GM12878 (cell line): ENCODE results near the gene ZWILCH. TPM values are rescaled to one million over a fixed set of nuclear protein-coding genes. Genes with fewer than 3 reads are reported as not detected.

ENCODE experiments used
- ATAC-seq: fragments of 200-7000 bp; cut with Tn5 transposase; 3 replicates; pipeline ENCODE4 v1.9.1; 2020; ENCODE audit warnings: mild to moderate bottlenecking, moderate library complexity
- BruUV-seq: library from RNA; stranded (reverse); fragments of 400-500 nt; replicated peaks from 2 replicates; lab custom pipeline; 2021; lab: Mats Ljungman, UMichigan
- CTCF ChIA-PET: fragments of 300-600 bp; sonication (Branson Sonifier 250); formaldehyde crosslinking; extraction: SDS; loops from one replicate; lab custom pipeline; 2021; ENCODE audit warnings: inconsistent platforms; lab: Yijun Ruan, JAX
- POLR2A ChIA-PET: fragments of 350-600 bp; formaldehyde crosslinking; extraction: SDS; loops from one replicate; lab custom pipeline; 2021; ENCODE audit warnings: inconsistent platforms; lab: Charles Lee
- RAD21 ChIA-PET: fragments of 300-600 bp; sonication (Branson Sonifier 250); formaldehyde crosslinking; loops from one replicate; lab custom pipeline; 2023; ENCODE audit warnings: antibody characterized with exemption; ENCODE audit not compliant: unreplicated experiment; lab: Charles Lee
- SMC1A ChIA-PET: fragments of 300-600 bp; sonication (Branson Sonifier 250); formaldehyde crosslinking; loops from one replicate; lab custom pipeline; 2023; ENCODE audit not compliant: unreplicated experiment, uncharacterized antibody; lab: Charles Lee
- DNase-seq: peaks from one replicate; pipeline ENCODE4 v3.0.0-alpha.2; 2011; ENCODE audit warnings: low read depth, low spot score
- FAIRE-seq: peaks from 3 replicates; lab custom pipeline; 2011; peaks lifted over from hg19 to GRCh38; lab: Jason Lieb, UNC
- H2AFZ ChIP-seq: 2 replicates; pipeline ENCODE4 v1.6.0; 2011; ENCODE audit warnings: low read depth, low read length, control low read depth; ENCODE audit not compliant: control insufficient read depth
- H3K27ac ChIP-seq: 2 replicates; pipeline ENCODE4 v1.5.1; 2011; ENCODE audit warnings: control low read depth; ENCODE audit not compliant: control insufficient read depth, insufficient read depth
- H3K27me3 ChIP-seq, 2 experiments: replicated peaks in 1 of 2; 2 replicates each; pipeline versions ENCODE4 v1.6.0 to v1.6.1; 2011; ENCODE audit warnings: low read length in 1 of 2; ENCODE audit not compliant: control insufficient read depth in 2 of 2, insufficient read depth in 2 of 2
- H3K36me3 ChIP-seq, 2 experiments: 2 replicates each; pipeline ENCODE4 v1.5.1; 2011; ENCODE audit warnings: low read length in 1 of 2; ENCODE audit not compliant: control insufficient read depth in 2 of 2, insufficient read depth in 2 of 2
- H3K4me1 ChIP-seq: 2 replicates; pipeline ENCODE4 v1.6.1; 2011; ENCODE audit warnings: mild to moderate bottlenecking, low read length, moderate library complexity, mixed read lengths; ENCODE audit not compliant: control insufficient read depth, insufficient read depth
- H3K4me2 ChIP-seq: 2 replicates; pipeline ENCODE4 v1.6.0; 2011; ENCODE audit warnings: control low read depth; ENCODE audit not compliant: control insufficient read depth, insufficient read depth
- H3K4me3 ChIP-seq: fragments of 200-600 bp; sonication (generic); 2 replicates; pipeline ENCODE4 v1.5.1; 2016
- H3K79me2 ChIP-seq: 2 replicates; pipeline ENCODE4 v1.6.0; 2011; ENCODE audit warnings: low read length; ENCODE audit not compliant: control insufficient read depth, insufficient read depth
- H3K9ac ChIP-seq: 2 replicates; pipeline ENCODE4 v1.8.0; 2011; ENCODE audit warnings: low read length, control low read depth, mixed read lengths; ENCODE audit not compliant: control insufficient read depth, insufficient read depth
- H3K9me3 ChIP-seq: replicated peaks from 3 replicates; pipeline ENCODE4 v1.5.1; 2011; ENCODE audit warnings: mild to moderate bottlenecking, low read length; ENCODE audit not compliant: control insufficient read depth, insufficient read depth
- H4K20me1 ChIP-seq: 2 replicates; pipeline ENCODE4 v1.6.0; 2011; ENCODE audit not compliant: control insufficient read depth, insufficient read depth
- ASH2L ChIP-seq: fragments of 300-600, 200-600 bp; sonication (generic); IDR thresholded peaks from 2 replicates; pipeline ENCODE4 v1.6.1; 2017; ENCODE audit warnings: low read depth, mild to moderate bottlenecking, borderline replicate concordance
- BMI1 ChIP-seq: fragments of 450-650 bp; IDR thresholded peaks from 2 replicates; pipeline ENCODE4 v1.6.1; 2016; ENCODE audit warnings: mild to moderate bottlenecking, moderate library complexity, borderline replicate concordance
- EP300 ChIP-seq, 2 experiments: fragments of 150-350 bp in 1 of 2; IDR thresholded peaks; 2 replicates each; pipeline ENCODE4 v1.6.1; 2011 to 2012; ENCODE audit warnings: low read depth in 2 of 2, low read length in 2 of 2, borderline replicate concordance in 1 of 2, improper control_type of control experiment in 1 of 2, inconsistent platforms in 1 of 2; ENCODE audit not compliant: control insufficient read depth in 1 of 2
- EZH2 ChIP-seq: IDR thresholded peaks from 2 replicates; pipeline ENCODE4 v1.6.1; 2012; ENCODE audit warnings: low read depth, mild to moderate bottlenecking, control low read depth, inconsistent platforms, low read length, borderline replicate concordance; ENCODE audit not compliant: control insufficient read depth
- GATAD2B ChIP-seq: fragments of 450-650 bp; conservative IDR thresholded peaks from 2 replicates; pipeline ENCODE4 v1.6.1; 2017; ENCODE audit warnings: low read depth, mild to moderate bottlenecking, moderate library complexity
- IKZF2 ChIP-seq, 2 experiments: fragments of 450-650 bp; IDR thresholded peaks; 2 replicates each; pipeline ENCODE4 v1.6.1; 2017; ENCODE audit warnings: mild to moderate bottlenecking in 2 of 2, moderate library complexity in 2 of 2
- JUNB ChIP-seq: IDR thresholded peaks from 2 replicates; pipeline ENCODE4 v1.6.1; 2016; ENCODE audit warnings: antibody characterized with exemption, mild to moderate bottlenecking
- JUND ChIP-seq: IDR thresholded peaks from 2 replicates; pipeline ENCODE4 v1.6.1; 2012; ENCODE audit warnings: low read depth, mild to moderate bottlenecking, low read length, improper control_type of control experiment, moderate library complexity
- MTA2 ChIP-seq: fragments of 450-650 bp; IDR thresholded peaks from 2 replicates; pipeline ENCODE4 v1.6.1; 2016; ENCODE audit warnings: low read depth, mild to moderate bottlenecking, moderate library complexity
- NRF1 ChIP-seq: conservative IDR thresholded peaks from 2 replicates; pipeline ENCODE4 v1.6.1; 2011; ENCODE audit warnings: mild to moderate bottlenecking, low read depth, low read length, improper control_type of control experiment
- POLR2AphosphoS2 ChIP-seq: IDR thresholded peaks from 2 replicates; pipeline ENCODE4 v1.6.1; 2011; ENCODE audit warnings: low read depth, mild to moderate bottlenecking, low read length, improper control_type of control experiment, moderate library complexity
- POU2F2 ChIP-seq: IDR thresholded peaks from 3 replicates; pipeline ENCODE4 v1.6.1; 2011; ENCODE audit warnings: low read depth, mild to moderate bottlenecking, low read length, borderline replicate concordance
- RAD21 ChIP-seq: IDR thresholded peaks from 2 replicates; pipeline ENCODE4 v1.6.1; 2011; ENCODE audit warnings: mild to moderate bottlenecking, low read depth, low read length, moderate library complexity; ENCODE audit not compliant: insufficient read depth
- RFX5 ChIP-seq: IDR thresholded peaks from 2 replicates; pipeline ENCODE4 v1.6.1; 2011; ENCODE audit warnings: low read depth, low read length, improper control_type of control experiment
- RUNX3 ChIP-seq: IDR thresholded peaks from 2 replicates; pipeline ENCODE4 v1.6.1; 2012; ENCODE audit warnings: low read length, inconsistent platforms
- SIX5 ChIP-seq: IDR thresholded peaks from 2 replicates; pipeline ENCODE4 v1.6.1; 2011; ENCODE audit warnings: mild to moderate bottlenecking, low read depth, low read length, moderate library complexity; ENCODE audit not compliant: severe bottlenecking
- TBL1XR1 ChIP-seq: IDR thresholded peaks from 2 replicates; pipeline ENCODE4 v1.6.1; 2012; ENCODE audit warnings: low read depth, low read length, improper control_type of control experiment
- TCF7 ChIP-seq: IDR thresholded peaks from 2 replicates; pipeline ENCODE4 v1.6.1; 2014; ENCODE audit warnings: antibody characterized with exemption, borderline replicate concordance
- WGBS: methylation state at CpG from one replicate; pipeline ENCODE4 v1.1.6; 2016; ENCODE audit warnings: low lambda C conversion rate; ENCODE audit not compliant: insufficient replicate concordance, insufficient coverage; ENCODE audit errors: missing lambda C conversion rate; 5-methylcytosine and 5-hydroxymethylcytosine counted together
- in situ Hi-C: fragments of 300-500 bp; cut with MboI; formaldehyde crosslinking; loops from 9 replicates; pipeline ENCODE4 v1.14.3; 2018; ENCODE audit warnings: mixed read lengths
- intact Hi-C: fragments of 100-400 bp; cut with micrococcal nuclease; formaldehyde crosslinking; loops from one replicate; pipeline ENCODE4 v1.14.2; 2022; ENCODE audit not compliant: unreplicated experiment
- polyA plus RNA-seq, 11 experiments: library from polyadenylated mRNA; depleted of rRNA in 4 of 11; unstranded in 6 of 11; stranded (reverse) in 5 of 11; fragments of >200 nt; fragmentation: Nextera tagmentation in 4 of 11; fragmentation: Illumina TruSeq in 1 of 11; extraction: Ambion mirVana in 4 of 11; extraction: Trizol in 1 of 11; gene quantifications; 1 replicate in 1 of 11; 2 replicates in 10 of 11; pipeline versions ENCODE4 v1.2.1 to v1.2.3, GENCODE V29; 2011 to 2016; ENCODE audit warnings: inconsistent platforms in 2 of 11, missing spikeins in 2 of 11, low read depth in 1 of 11
- total RNA-seq, 4 experiments: library from RNA; depleted of rRNA in 3 of 4; stranded (reverse); fragments of >200 nt in 3 of 4; fragmentation: Illumina TruSeq in 1 of 4; extraction: Trizol in 1 of 4; gene quantifications; 2 replicates each; pipeline versions ENCODE4 v1.2.1 to v1.2.3, GENCODE V29; 2013 to 2021
- TF ChIP-seq, protein P1 (sequence below): IDR thresholded peaks from 2 replicates; pipeline ENCODE4 v1.6.1; 2012; ENCODE audit warnings: low read length, inconsistent platforms
- TF ChIP-seq, protein P2 (sequence below): IDR thresholded peaks from 2 replicates; pipeline ENCODE4 v1.6.1; 2011; ENCODE audit warnings: mild to moderate bottlenecking, low read depth, low read length, moderate library complexity; ENCODE audit not compliant: insufficient replicate concordance
- TF ChIP-seq, protein P3 (sequence below): fragments of 450-650 bp; IDR thresholded peaks from 2 replicates; pipeline ENCODE4 v1.6.1; 2017; ENCODE audit warnings: mild to moderate bottlenecking

Gene ZWILCH
- total and polyA plus RNA-seq, 10 of the 15 experiments (the other 5 are each of a cell fraction or from before 2014, with no cell fraction given): 15.6 to 73.9 (median 32.4) TPM

DNA sequence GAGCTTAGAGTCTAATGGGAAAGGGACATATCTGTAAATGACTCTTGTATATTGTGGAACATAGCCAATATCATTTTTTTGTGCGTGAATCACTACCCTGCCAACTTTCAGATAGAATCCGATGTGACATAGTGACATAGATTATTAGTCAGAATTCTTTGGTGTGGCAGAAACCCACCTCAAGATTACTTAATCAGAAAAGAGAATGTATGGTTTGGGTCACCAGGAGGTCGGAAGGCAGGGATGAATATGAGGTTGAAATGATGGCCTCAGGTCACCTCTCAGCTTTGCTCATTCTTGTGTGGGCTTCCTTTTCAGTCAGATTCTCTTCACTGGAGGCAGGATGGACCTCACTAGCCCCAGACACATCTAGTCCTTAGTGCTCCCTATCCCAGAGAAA, 48.9 kb upstream of the ZWILCH start:
- CTCF ChIA-PET: no interaction called here
- FAIRE-seq: no peak
- H3K4me2 ChIP-seq: no peak overlapping the region
- TF ChIP-seq NRF1 (no peak), IKZF2 (IDR thresholded peaks at IDR 0.05) (no peak), RAD21 (no peak), EP300 (IDR thresholded peaks at IDR 0.05; ENCODE audit: borderline replicate concordance in 1 of 2, control insufficient read depth in 1 of 2, low read depth in 2 of 2, low read length in 2 of 2) (no peak), POU2F2 (no peak), ASH2L (no peak), POLR2AphosphoS2 (no peak), JUNB (peak; percentile 45), RFX5 (no peak), SIX5 (no peak), MTA2 (no peak), BMI1 (no peak), TBL1XR1 (no peak), EZH2 (no peak), GATAD2B (no peak), JUND (no peak), RUNX3 (peak; percentile 56; the same call in 1 of the 2 replicates), TCF7 (0 out of 2 replicates have a peak, but pooled peaks have one; percentile 44)
- TF ChIP-seq, protein P1, sequence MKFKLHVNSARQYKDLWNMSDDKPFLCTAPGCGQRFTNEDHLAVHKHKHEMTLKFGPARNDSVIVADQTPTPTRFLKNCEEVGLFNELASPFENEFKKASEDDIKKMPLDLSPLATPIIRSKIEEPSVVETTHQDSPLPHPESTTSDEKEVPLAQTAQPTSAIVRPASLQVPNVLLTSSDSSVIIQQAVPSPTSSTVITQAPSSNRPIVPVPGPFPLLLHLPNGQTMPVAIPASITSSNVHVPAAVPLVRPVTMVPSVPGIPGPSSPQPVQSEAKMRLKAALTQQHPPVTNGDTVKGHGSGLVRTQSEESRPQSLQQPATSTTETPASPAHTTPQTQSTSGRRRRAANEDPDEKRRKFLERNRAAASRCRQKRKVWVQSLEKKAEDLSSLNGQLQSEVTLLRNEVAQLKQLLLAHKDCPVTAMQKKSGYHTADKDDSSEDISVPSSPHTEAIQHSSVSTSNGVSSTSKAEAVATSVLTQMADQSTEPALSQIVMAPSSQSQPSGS: no peak
- TF ChIP-seq, protein P2, sequence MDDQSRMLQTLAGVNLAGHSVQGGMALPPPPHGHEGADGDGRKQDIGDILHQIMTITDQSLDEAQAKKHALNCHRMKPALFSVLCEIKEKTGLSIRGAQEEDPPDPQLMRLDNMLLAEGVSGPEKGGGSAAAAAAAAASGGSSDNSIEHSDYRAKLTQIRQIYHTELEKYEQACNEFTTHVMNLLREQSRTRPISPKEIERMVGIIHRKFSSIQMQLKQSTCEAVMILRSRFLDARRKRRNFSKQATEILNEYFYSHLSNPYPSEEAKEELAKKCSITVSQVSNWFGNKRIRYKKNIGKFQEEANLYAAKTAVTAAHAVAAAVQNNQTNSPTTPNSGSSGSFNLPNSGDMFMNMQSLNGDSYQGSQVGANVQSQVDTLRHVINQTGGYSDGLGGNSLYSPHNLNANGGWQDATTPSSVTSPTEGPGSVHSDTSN: no peak
- TF ChIP-seq, protein P3, sequence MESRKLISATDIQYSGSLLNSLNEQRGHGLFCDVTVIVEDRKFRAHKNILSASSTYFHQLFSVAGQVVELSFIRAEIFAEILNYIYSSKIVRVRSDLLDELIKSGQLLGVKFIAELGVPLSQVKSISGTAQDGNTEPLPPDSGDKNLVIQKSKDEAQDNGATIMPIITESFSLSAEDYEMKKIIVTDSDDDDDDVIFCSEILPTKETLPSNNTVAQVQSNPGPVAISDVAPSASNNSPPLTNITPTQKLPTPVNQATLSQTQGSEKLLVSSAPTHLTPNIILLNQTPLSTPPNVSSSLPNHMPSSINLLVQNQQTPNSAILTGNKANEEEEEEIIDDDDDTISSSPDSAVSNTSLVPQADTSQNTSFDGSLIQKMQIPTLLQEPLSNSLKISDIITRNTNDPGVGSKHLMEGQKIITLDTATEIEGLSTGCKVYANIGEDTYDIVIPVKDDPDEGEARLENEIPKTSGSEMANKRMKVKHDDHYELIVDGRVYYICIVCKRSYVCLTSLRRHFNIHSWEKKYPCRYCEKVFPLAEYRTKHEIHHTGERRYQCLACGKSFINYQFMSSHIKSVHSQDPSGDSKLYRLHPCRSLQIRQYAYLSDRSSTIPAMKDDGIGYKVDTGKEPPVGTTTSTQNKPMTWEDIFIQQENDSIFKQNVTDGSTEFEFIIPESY: no peak

More for the DNA sequence above, 48.9 kb upstream of the ZWILCH start:
- H3K9me3 ChIP-seq: no peaks in the 10 kb centered on the region
- no peak overlapping the region for H3K9ac ChIP-seq
- no peak overlapping the region for H3K27ac ChIP-seq
- H2AFZ ChIP-seq: no peak overlapping the region
- in situ Hi-C loops: no loop called here
- no peak overlapping the region for H3K4me3 ChIP-seq
- H3K27me3 ChIP-seq: no peaks in the 10 kb centered on the region
- H3K36me3 ChIP-seq: peaks cover 2 to 14% of the 10 kb centered on the region in 2 experiments; a peak in 3 of 4 replicates
- WGBS: 40% methylated on average over 3 of the region's 3 CpGs
- intact Hi-C loops: no loop called here
- H3K79me2 ChIP-seq: no peaks in the 10 kb centered on the region
- ChIA-PET SMC1A (interaction anchor here (0.6 kb wide), 1 partner anchor 933 kb away, joined by 3 read pairs; no protein-coding TSS in a partner anchor), RAD21 (interaction anchor here (0.6 kb wide), 1 partner anchor 67 kb away, joined by 4 read pairs; no protein-coding TSS in a partner anchor), POLR2A (interaction anchor here (0.6 kb wide), 1 partner anchor 660 kb away, joined by 3 read pairs; no protein-coding TSS in a partner anchor)
- H3K4me1 ChIP-seq: no peaks in the 10 kb centered on the region
- peak; percentile 19; the same call in 2 of the 3 replicates for ATAC-seq
- DNase-seq: no peak
- TSS peak; percentile 2 for BruUV-seq
- no peaks in the 10 kb centered on the region for H4K20me1 ChIP-seq
